HG02885 (cell line): ENCODE data around the gene CNIH2.
"Not testable (repeated sequence)": the region's sequence is repeated elsewhere in the genome, so short reads cannot be mapped to it uniquely, and the experiment has no call there.

Experiments
- ATAC-seq: cut with Tn5 transposase; IDR thresholded peaks from one replicate; pipeline ENCODE4 v1.9.1; 2021; ENCODE audit warnings: mild to moderate bottlenecking; ENCODE audit not compliant: unreplicated experiment, poor library complexity

CNIH2 gene

DNA sequence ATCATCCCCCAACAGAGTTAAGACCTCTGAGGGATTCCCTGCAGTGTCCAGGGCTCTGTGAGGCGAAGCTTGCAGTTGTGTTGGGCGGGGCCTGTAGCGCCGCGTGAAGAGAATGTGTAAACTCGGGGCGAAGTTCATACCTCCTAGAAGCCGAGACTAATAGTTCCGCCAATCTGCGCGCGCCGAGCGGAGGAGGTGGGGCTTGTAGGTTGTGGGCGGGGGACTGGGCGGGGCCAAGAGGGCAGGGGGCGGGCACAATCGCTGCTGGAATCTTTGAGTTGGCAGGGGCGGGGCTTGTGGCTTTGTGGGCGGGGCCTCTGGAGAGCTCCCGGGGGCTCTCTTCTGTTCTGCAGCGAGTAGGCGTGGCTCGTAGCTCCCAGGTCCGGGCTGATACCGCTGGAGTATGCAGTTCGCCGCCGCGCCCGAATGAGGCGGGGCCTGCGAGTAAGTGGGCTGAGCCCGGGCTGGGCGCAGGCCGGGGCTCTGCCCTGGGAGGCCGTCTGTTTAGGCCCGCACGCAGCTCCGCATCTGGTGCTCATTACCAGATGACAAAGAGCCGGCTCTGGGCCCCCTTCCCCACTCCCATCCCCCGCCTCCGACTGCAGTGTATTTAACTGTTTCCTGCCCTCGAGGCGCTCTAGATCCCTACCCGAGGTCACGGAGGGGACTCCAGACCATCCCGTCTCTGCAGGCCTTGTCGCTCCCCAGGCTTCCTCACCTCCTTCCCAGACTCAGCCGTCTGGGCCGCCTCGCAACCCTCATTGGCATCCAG is 34.8 kb downstream of the CNIH2 start:
- ATAC-seq = peak; percentile 70

DNA sequence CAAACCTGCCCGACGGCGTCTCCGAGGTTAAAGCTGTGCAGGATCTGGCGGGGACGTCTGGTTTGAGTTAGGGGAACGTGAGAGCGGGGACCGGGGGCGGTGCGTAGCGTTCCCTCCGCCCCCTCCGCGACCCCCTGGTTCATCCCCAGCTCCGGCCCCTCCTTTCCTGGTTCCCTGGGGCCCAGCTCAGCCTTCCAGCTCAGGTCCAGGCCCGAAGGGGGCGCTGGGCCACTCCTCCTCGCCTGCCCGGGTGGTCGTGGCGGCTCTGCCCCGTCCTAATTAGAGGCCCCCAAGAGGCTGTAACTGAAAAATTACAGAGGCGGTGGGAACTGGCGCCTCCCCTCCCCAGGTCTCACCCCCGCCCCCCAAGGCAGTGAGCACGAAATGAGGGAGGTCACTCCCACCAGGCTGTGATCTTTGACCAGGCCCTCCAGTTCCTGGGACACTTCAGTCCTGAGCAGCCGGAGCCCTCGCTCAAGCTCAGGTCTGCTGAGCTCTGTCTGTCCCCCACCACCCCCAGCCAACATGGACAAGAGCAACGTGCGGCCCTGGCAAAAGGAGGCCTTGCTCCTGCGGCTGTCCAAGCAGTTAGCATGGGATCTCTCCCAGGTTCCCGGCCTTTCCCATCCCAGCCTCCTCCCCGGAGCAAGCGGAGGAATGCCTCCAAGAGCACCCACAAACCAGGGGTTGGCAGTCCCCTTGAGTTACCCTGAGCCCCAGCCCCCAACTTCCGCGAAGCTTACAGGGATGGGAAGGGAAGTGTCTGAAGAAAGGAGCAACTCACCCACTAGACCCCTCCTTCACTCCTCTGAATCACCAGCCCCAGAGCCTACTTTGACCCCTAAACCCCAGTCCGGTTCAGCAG is 35.6 kb downstream of the CNIH2 start:
- no peak for ATAC-seq

DNA sequence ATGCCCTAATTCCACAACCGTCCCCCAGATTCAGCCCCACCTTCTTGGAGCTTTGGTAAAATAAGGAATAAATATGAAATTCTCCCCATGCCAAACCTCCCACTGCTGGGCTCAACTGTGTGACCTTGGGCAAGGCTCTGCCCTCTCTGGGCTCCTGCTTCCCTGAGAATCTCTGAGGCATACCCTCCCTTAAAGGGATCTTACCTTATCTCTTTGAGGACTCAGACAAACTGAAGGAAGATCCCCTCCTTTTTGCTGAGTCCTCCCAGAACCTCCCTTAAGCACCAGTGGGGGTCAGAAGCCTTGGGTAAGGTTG is 36.2 kb downstream of the CNIH2 start:
- ATAC-seq = no peak

DNA sequence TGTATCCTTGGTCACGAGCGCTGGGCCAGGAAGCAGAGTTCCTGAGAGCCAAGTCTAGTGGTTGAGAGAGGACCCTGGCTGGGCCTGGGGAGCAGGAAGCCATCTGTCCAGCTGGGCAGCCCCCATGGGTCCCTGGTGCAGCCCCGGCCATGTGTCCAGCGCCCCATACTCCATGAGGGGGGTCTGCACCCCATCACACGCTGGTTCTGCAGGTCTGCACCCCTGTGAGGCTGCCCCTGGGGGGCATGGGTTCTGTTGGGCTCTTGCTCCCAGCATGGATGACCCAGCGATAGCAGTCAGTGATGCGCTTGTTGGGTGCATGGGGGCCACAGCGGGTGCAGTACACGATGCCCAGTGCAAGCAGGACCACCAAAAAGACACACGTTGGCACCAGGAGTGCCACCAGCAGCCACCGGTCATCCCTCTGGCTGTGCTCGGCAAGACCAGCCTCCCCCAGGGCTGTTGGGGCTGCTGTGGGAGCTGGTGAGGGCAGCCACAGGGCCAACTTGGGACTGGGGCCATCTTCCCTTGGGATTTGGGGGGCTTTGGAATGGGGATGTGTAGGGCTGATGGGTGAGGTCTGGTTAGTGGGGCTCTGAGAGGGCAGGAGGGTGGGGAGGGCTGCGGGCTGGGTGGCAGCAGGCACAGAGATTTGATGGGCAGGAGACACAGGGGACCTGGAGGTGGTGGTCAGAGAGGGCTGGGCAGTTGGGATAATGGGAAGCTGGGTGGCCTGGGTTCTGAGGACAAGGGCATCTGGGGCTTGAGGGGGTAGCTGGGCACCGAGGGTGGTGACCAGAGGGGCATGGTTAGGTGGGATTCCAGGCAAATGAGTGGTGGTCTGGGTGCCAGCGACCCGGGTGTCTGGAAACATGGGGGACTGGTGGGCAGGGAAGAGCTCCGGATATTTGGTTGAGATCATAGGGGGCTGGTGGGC is 36.9 kb downstream of the CNIH2 start:
- ATAC-seq = no peak

DNA sequence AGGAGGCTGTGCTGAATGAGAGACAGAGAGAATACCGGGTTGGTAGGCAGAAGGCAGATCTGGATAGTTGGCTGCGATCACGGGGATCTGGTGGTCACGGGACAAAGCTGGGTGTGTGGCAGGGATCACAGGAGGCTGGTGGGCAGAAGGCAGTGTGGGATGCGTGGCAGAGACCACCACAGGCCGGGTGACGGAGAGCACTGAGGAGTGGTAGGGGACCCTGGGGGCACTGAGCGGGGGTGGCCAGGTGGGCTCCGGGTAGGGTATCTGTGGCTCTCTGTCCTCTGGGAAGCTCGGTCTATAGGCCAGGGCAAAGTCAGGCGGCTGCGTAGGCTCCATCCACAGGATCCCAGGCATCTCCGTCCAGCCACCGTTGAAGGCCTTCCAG is 37.5 kb downstream of the CNIH2 start:
- no peak for ATAC-seq

DNA sequence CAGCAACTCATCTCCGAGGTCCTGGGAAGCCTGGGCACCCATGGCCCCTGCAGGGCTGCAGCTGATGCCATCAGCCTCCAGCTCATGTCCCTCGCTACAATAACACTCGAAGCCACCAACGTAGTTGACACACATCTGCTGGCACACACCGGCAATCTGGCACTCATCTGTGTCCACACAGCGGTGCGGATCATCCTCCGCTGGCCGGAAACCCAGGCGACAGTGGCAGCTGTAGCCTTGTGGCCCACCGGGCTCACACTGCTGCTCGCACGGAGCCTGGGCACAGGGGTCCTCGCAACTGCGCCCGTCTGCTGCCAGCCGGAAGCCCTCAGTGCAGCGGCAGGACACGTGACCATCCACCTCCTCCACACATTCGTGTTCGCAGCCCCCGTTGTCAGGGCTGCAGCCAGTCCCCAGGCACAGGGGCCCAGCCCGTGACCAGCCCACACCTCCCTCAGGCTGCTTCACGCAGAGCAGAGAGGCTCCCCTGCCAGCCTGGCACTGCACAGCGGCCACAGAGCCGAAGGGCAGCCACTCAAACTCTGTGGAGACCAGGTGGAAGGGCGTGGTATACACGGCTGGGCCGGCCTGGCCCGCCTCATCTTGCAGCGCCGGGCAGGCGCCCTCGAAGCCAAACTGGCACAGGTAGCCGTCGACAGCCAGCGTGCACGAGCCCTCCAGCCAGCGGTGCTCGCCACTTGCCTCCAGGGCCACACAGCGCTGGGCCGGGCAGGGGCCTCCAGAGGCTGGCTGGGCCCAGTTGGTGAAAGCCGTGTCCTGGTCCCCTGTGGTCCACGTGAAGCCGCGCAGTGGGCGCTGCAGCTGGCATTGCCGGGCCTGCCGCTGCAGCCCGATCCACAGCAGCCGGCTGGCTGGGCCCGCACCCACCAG is 38.2 kb downstream of the CNIH2 start:
- no peak for ATAC-seq

DNA sequence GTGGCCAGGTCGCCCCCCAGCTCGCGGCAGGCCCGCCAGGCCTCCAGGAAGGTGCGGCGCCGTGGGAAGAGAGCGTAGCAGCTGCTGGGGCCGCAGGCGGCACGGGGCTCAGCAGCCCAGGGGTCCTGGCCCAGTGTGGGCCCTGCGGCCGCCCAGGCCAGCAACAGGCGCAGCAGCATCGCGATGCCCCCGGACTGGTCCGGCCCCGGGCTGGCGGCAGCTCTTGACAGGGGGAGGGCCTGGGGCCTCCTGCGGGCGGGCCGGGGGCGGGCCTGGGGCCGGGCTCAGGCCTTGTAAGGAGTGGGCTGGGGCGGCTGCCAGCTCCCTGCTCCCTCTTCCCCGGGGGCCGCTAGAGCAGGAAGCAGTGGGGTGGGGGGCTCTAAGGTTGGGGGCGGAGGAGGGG is 38.9 kb downstream of the CNIH2 start, which contains the start of gene CD248:
Gene CD248 (minus strand): TSS at position 196 of the 403 bp plus-strand sequence. CDS start 17 bp downstream, at position 179.
- no peak for ATAC-seq

DNA sequence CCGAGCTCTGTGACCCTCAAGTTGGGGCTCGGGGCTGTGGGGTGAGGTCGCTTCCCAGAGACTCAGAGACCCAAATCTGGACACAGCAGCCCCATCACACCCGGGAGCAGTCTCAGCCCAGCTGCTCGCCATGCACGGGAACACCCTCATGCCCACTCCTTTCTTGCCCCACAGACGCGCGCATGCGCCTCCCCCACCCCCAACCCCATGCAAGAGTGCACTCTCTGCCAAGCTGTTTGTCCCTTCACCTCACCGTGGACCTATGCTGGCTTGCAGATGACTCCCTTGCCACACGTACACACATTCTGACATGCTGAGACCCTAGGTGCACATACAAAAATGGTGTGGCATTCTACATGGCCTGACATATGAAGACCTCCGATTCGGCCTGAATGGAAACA is 39.3 kb downstream of the CNIH2 start:
- ATAC-seq = no peak

DNA sequence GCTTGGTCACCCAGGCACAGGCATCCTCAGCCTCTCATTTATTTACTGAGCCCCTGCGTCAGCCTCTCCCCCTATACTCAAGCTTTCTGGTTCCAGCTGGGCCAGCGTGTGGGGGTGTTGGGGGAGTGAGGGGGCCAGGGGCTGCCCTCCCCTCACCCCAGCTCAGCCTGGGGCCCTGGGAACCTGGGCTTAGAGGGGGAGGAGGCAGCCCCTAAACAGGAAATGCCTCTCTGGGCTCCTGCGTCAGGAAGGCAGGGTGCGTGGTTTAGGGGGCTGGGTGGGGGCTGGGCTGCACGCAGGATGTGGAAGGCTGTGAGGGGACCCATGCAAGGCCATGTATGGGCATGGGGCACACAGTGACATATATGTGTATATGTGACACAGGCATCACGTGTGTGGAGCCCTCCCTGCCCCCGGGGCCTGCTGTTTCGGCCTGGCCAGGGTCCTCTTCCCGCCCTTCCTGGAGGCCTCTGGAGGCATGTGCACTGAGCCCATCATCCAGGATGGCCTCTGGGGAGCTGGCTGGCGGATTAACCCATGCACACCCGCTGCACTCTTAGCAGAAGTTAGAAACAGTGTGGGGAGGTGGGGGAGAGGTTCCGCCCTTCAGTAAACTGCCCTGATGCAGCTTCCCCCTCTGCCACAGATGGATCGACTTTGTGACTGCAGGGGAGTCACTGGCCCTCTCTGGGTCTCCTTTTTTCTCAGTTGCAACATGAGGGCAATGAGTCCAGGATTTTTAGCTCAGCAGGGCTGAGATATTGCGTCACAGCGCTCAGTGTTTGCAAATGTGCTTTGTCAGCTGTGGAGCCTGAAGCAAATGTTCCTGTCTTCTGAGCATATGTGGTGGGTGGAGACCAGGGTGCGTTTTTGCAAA is 40.0 kb downstream of the CNIH2 start:
- ATAC-seq = no peak

DNA sequence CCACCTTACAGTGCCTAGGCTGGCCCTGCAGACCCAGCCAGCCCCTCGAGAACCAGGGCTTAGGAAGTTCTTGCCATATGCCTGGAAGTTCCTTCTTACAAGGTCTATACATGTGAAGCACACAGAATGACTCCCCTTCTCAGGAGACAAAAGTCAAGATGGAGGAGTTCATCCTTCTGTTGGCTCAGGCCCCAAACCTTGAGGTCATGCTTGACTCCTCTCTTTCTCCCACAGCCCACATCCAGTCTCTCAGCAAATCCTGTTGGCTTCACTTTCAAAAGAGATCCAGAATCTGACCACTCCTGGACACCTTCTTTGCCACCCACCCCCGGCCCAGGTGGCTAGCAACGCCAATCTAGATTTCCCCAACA is 40.6 kb downstream of the CNIH2 start:
- ATAC-seq = no peak

DNA sequence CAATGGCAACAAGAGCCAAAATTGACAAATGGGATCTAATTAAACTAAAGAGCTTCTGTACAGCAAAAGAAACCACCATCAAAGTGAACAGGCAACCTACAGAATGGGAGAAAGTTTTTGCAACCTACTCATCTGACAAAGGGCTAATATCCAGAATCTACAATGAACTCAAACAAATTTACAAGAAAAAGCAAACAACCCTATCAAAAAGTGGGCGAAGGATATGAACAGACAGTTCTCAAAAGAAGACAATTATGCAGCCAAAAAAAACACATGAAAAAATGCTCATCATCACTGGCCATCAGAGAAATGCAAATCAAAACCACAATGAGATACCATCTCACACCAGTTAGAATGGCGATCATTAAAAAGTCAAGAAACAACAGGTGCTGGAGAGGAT is 42.3 kb downstream of the CNIH2 start:
- ATAC-seq = not testable (repeated sequence)

DNA sequence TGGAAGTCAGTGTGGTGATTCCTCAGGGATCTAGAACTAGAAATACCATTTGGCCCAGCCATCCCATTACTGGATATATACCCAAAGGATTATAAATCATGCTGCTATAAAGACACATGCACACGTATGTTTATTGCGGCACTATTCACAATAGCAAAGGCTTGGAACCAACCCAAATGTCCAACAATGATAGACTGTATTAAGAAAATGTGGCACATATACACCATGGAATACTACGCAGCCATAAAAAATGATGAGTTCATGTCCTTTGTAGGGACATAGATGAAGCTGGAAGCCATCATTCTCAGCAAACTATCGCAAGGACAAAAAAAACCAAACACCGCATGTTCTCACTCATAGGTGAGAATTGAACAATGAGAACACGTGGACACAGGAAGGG is 42.8 kb downstream of the CNIH2 start:
- ATAC-seq = not testable (repeated sequence)

DNA sequence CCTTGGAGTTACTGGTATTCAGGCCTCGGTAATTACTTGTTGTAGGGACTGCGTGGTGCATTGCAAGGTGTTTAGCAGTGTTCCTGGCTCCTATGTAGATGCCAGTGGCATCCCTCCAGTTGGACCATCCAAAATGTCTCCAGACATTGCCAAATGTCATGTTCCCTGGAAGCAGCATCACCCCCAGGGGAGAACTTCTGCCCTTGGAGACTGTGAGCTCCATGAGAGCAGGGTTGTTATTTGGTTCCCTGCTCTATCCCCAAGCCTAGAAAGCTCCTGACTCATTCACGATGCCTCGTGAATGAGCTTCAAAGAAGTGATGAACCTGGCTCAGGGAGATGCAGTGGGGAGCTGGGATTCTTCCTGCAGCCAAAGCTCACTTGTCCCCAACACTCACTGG is 43.6 kb downstream of the CNIH2 start:
- ATAC-seq = no peak

DNA sequence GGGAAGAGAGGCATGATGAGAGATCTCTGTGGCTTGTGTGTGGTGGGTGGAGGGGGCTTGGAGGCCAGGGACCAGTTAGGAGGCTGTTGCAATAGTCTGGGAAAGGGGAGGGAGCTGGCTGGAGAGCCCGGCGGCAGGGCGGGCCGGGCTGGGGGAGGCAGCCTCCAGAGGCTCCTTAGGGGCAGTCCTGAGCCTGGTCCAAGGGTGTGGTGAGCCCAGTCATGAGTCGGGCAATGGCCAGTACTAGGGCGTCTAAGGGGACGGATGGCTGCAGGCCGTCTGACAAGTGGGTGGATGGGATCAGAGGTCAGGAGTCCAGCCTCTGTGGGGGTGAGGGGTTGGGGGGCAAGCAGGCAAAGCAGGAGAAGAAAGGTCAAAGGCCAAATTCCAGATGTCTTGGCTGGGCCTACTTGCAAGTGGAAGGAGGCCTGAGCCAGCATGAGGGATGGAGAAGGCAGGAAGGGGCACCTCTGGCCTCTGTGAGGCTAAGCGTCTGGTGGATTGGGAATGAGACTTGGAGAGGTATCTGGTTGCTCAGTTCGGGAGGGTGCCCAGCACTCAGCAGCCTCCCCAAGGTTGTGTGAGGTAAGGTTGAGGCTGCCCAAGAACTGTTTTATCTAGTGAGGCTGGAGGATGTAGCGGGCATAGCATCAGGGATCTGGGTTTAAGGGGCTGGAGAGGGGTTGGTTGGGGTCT is 44.9 kb downstream of the CNIH2 start:
- no peak for ATAC-seq

DNA sequence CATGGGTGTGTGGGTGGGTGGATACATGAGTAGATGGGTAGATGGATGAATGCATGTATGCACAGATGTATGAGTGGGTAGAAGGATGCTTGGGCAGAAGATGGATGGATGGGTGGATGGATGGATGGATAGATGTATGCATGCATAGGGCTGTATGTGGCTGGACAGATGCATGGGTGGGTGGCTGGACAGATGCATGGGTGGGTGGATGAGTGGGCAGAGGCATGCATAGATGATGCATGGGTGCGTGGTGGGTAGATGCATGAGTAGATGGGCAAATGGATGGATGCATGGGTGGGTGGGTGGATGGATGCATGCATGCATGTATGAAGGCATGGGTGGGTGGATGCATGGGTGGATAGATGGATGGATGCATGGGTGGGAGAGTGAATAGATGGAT is 45.7 kb downstream of the CNIH2 start:
- no peak for ATAC-seq

DNA sequence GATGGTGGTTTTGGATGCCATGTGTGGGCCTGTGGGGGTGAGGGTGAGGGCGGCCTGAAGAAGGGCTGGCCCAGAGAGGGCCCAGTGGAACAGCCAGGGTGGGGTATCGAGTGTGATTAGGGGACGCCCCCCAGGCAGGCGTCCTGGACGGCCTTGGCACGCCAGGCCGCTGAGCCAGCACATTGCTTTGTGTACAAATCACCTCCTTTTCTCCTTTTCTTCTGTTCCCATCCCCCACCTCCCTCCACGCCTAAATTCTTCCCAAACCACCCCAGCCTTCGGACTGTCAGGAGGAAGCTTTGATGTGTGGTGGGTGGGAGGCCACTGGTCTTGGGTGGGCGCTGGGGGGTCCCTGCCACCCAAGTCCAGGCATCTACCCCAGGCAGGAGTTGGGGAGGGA is 46.7 kb downstream of the CNIH2 start:
- no peak for ATAC-seq

DNA sequence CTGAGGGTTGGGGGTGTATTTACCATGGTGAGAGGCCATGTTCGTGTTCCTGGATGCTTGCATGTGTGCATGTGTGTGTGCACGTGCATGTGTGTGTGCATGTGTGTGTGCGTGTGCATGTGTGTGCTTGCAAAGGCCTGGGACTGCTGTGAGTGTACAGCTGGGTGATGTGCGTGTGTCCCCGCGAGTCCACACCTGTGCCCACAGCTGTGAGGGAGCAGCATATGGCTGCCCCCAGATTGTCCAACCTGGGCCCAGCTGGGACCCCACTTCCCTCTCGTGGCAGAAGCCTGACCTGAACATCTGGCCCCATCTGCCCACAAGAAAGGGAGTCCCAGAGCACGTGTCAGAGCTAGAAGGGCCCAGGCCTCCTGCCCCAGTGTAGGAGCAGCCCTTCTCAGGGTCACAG is 47.3 kb downstream of the CNIH2 start:
- no peak for ATAC-seq
